ENCODE data around the gene SCYL2. TPM values are rescaled to one million over a fixed set of nuclear protein-coding genes. Genes with fewer than 3 reads are reported as not detected.

SCYL2 gene
- total RNA-seq, 1 experiment from 2014 or later: 37.1 TPM

- TF ChIP-seq AFF4 (CRISPR knock-in tag; IDR thresholded peaks at IDR 0.05; ENCODE audit: borderline replicate concordance) (no peak), IRF2 (CRISPR knock-in tag; IDR thresholded peaks at IDR 0.05; ENCODE audit: borderline replicate concordance, low read depth) (no peak), HMGXB4 (CRISPR knock-in tag; IDR thresholded peaks at IDR 0.05) (no peak), CREM (CRISPR knock-in tag; IDR thresholded peaks at IDR 0.05) (no peak), ETV6 (CRISPR knock-in tag; IDR thresholded peaks at IDR 0.05) (no peak), FOXP1 (CRISPR knock-in tag; IDR thresholded peaks at IDR 0.05; ENCODE audit: borderline replicate concordance) (no peak)
These were observed 57.5 kb downstream of the SCYL2 start (continued) for GRCh38 chr12:100324498-100324897.

- no peak overlapping the region for H3K4me3 Mint-ChIP-seq
- no peaks in the 10 kb centered on the region for H3K9me3 Mint-ChIP-seq
- ChIA-PET CTCF (interaction anchor here (1.2 to 1.8 kb wide), 3 partner anchors 10 to 91 kb away, joined by 3 to 7 read pairs (median 4); no protein-coding TSS in a partner anchor), POLR2A (no interaction called here)
- no peak overlapping the region for H3K27ac Mint-ChIP-seq
- ATAC-seq (no peak), DNase-seq (ENCODE audit: low spot score) (no peak)
- H3K4me1 Mint-ChIP-seq: peaks cover 14% of the 10 kb centered on the region
- no peaks in the 10 kb centered on the region for H3K27me3 Mint-ChIP-seq (ENCODE audit: low read depth)
- TF ChIP-seq ATF1 (CRISPR knock-in tag; IDR thresholded peaks at IDR 0.05) (no peak), GTF2I (CRISPR knock-in tag; conservative IDR thresholded peaks at IDR 0.05) (no peak), ESRRA (CRISPR knock-in tag; IDR thresholded peaks at IDR 0.05; ENCODE audit: borderline replicate concordance) (no peak), EMX1 (CRISPR knock-in tag; IDR thresholded peaks at IDR 0.05) (no peak), HMGXB4 (CRISPR knock-in tag; IDR thresholded peaks at IDR 0.05) (no peak), ZNF423 (CRISPR knock-in tag; IDR thresholded peaks at IDR 0.05) (no peak), FOXP1 (CRISPR knock-in tag; IDR thresholded peaks at IDR 0.05; ENCODE audit: borderline replicate concordance) (no peak), ZNF121 (CRISPR knock-in tag; IDR thresholded peaks at IDR 0.05) (no peak), PRRX2 (CRISPR knock-in tag; IDR thresholded peaks at IDR 0.05) (no peak), JUN (CRISPR knock-in tag; IDR thresholded peaks at IDR 0.05) (no peak), ZNF396 (CRISPR knock-in tag; IDR thresholded peaks at IDR 0.05; ENCODE audit: borderline replicate concordance) (no peak)
- TF ChIP-seq, protein P1, sequence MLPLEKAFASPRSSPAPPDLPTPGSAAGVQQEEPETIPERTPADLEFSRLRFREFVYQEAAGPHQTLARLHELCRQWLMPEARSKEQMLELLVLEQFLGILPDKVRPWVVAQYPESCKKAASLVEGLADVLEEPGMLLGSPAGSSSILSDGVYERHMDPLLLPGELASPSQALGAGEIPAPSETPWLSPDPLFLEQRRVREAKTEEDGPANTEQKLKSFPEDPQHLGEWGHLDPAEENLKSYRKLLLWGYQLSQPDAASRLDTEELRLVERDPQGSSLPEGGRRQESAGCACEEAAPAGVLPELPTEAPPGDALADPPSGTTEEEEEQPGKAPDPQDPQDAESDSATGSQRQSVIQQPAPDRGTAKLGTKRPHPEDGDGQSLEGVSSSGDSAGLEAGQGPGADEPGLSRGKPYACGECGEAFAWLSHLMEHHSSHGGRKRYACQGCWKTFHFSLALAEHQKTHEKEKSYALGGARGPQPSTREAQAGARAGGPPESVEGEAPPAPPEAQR (CRISPR knock-in tag; IDR thresholded peaks at IDR 0.05): no peak
- H3K36me3 Mint-ChIP-seq: peaks cover 12% of the 10 kb centered on the region
These were observed 59.2 kb downstream of the SCYL2 start for GRCh38 chr12:100326208-100326607.

GRCh38 chr12:100329800-100330199 is 62.8 kb downstream of the SCYL2 start:
- Mint-ChIP-seq H3K27me3 (ENCODE audit: low read depth) (no peaks in the 10 kb centered on the region), H3K9me3 (no peaks in the 10 kb centered on the region), H3K27ac (no peak overlapping the region), H3K36me3 (peaks cover 12% of the 10 kb centered on the region), H3K4me1 (peaks cover 14% of the 10 kb centered on the region), H3K4me3 (no peak overlapping the region)
- POLR2A ChIA-PET: no interaction called here
- CTCF ChIA-PET: no interaction called here
- ATAC-seq (no peak), DNase-seq (ENCODE audit: low spot score) (no peak)
- no peak for TF ChIP-seq ZNF671 (CRISPR knock-in tag; IDR thresholded peaks at IDR 0.05)
- no peak for TF ChIP-seq ZNF396 (CRISPR knock-in tag; IDR thresholded peaks at IDR 0.05; ENCODE audit: borderline replicate concordance)
- no peak for TF ChIP-seq ZNF138 (CRISPR knock-in tag; conservative IDR thresholded peaks at IDR 0.05)
- TF ChIP-seq ZNF219 (CRISPR knock-in tag; IDR thresholded peaks at IDR 0.05; ENCODE audit: borderline replicate concordance): no peak
- TF ChIP-seq ZNF425 (CRISPR knock-in tag; conservative IDR thresholded peaks at IDR 0.05): no peak
- TF ChIP-seq IRF1 (CRISPR knock-in tag; IDR thresholded peaks at IDR 0.05): no peak
- no peak for TF ChIP-seq KAT7 (CRISPR knock-in tag; IDR thresholded peaks at IDR 0.05; ENCODE audit: borderline replicate concordance)

Measured in WTC11 (cell line).